H1 (cell line): ENCODE measurements around the gene SIGLEC6. TPM values are rescaled to one million over a fixed set of nuclear protein-coding genes. Genes with fewer than 3 reads are reported as not detected.

Experiments
- CTCF ChIA-PET: fragments of 300-600 bp; sonication (Branson Sonifier 250); formaldehyde crosslinking; loops from one replicate; lab custom pipeline; 2021; ENCODE audit not compliant: partially characterized antibody; lab: Charles Lee
- POLR2A ChIA-PET: fragments of 300-600 bp; sonication (Branson Sonifier 250); formaldehyde crosslinking; loops from one replicate; lab custom pipeline; 2021; ENCODE audit warnings: inconsistent platforms; ENCODE audit not compliant: partially characterized antibody; lab: Charles Lee
- DNase-seq, 2 experiments: peaks; one replicate each; pipeline versions ENCODE4 v3.0.0 to v3.0.0-alpha.2; 2010 to 2022; ENCODE audit warnings: low spot score in 2 of 2, low read depth in 1 of 2, mixed read lengths in 1 of 2
- FAIRE-seq: peaks from 2 replicates; lab custom pipeline; 2011; peaks lifted over from hg19 to GRCh38; lab: Jason Lieb, UNC
- H2AFZ ChIP-seq: 2 replicates; pipeline ENCODE4 v1.8.1; 2012; ENCODE audit warnings: low read length, inconsistent platforms
- H2AK5ac ChIP-seq: 2 replicates; pipeline ENCODE4 v1.6.1; 2013; ENCODE audit warnings: low read depth, low read length
- H2BK120ac ChIP-seq: replicated peaks from 2 replicates; pipeline ENCODE3; 2013; ENCODE audit warnings: low read depth, low read length, inconsistent platforms
- H2BK12ac ChIP-seq: 2 replicates; pipeline ENCODE4 v1.6.1; 2013; ENCODE audit warnings: low read depth, low read length
- H2BK15ac ChIP-seq: 2 replicates; pipeline ENCODE4 v1.6.1; 2013; ENCODE audit warnings: low read length
- H2BK20ac ChIP-seq: 2 replicates; pipeline ENCODE4 v1.6.1; 2013; ENCODE audit warnings: low read length
- H2BK5ac ChIP-seq: 2 replicates; pipeline ENCODE4 v1.6.1; 2013; ENCODE audit warnings: low read depth, low read length
- H3K14ac ChIP-seq: 2 replicates; pipeline ENCODE4 v1.6.1; 2013; ENCODE audit warnings: inconsistent platforms; ENCODE audit not compliant: insufficient read length
- H3K18ac ChIP-seq: 2 replicates; pipeline ENCODE4 v1.6.1; 2013; ENCODE audit warnings: low read length; ENCODE audit errors: extremely low read depth
- H3K23ac ChIP-seq: 2 replicates; pipeline ENCODE4 v1.6.1; 2013; ENCODE audit warnings: inconsistent platforms; ENCODE audit not compliant: insufficient read length
- H3K23me2 ChIP-seq: 2 replicates; pipeline ENCODE4 v1.6.1; 2013; ENCODE audit warnings: low read depth, low read length
- H3K27ac ChIP-seq: 2 replicates; pipeline ENCODE4 v1.6.1; 2011; ENCODE audit warnings: low read depth, low read length, inconsistent platforms
- H3K27me3 ChIP-seq, 4 experiments: replicated peaks in 1 of 4; 1 replicate in 1 of 4; 2 replicates in 3 of 4; pipeline versions ENCODE4 v1.6.1 to v1.8.1; 2011 to 2013; ENCODE audit warnings: low read length in 3 of 4, mild to moderate bottlenecking in 3 of 4, inconsistent platforms in 2 of 4, mixed read lengths in 2 of 4, moderate library complexity in 1 of 4; ENCODE audit not compliant: control insufficient read depth in 3 of 4, insufficient read depth in 3 of 4; ENCODE audit errors: extremely low read depth in 1 of 4
- H3K36me3 ChIP-seq, 4 experiments: 2 replicates each; pipeline versions ENCODE4 v1.6.1 to v1.8.1; 2011 to 2013; ENCODE audit warnings: mild to moderate bottlenecking in 4 of 4, low read length in 3 of 4, moderate library complexity in 2 of 4, control low read depth in 1 of 4, inconsistent platforms in 1 of 4; ENCODE audit not compliant: insufficient read depth in 4 of 4, control insufficient read depth in 2 of 4
- H3K4ac ChIP-seq: replicated peaks from 2 replicates; pipeline ENCODE3; 2013; ENCODE audit warnings: low read length, low read depth, mixed read lengths, inconsistent platforms; ENCODE audit not compliant: insufficient read length
- H3K4me1 ChIP-seq, 4 experiments: replicated peaks in 1 of 4; 1 replicate in 1 of 4; 2 replicates in 3 of 4; pipeline versions ENCODE4 v1.6.1 to v1.8.1; 2011 to 2013; ENCODE audit warnings: low read length in 3 of 4, inconsistent platforms in 2 of 4, mixed read lengths in 1 of 4; ENCODE audit not compliant: insufficient read depth in 4 of 4, control insufficient read depth in 3 of 4
- H3K4me2 ChIP-seq, 2 experiments: 2 replicates each; pipeline versions ENCODE4 v1.6.1 to v1.8.1; 2011 to 2013; ENCODE audit warnings: low read depth in 2 of 2, low read length in 2 of 2, control low read depth in 1 of 2, inconsistent platforms in 1 of 2, mild to moderate bottlenecking in 1 of 2; ENCODE audit not compliant: insufficient read depth in 1 of 2
- H3K4me3 ChIP-seq, 4 experiments: fragments of 200-600, 300-600 bp in 1 of 4; sonication (generic), shearing (Covaris generic), sonication (Bioruptor Twin) in 1 of 4; 2 replicates each; pipeline versions ENCODE4 v1.5.1 to v1.8.1; 2011 to 2016; ENCODE audit warnings: low read length in 4 of 4, low read depth in 3 of 4, control low read depth in 2 of 4, inconsistent platforms in 2 of 4, mild to moderate bottlenecking in 2 of 4, mixed read lengths in 1 of 4, moderate library complexity in 1 of 4; ENCODE audit not compliant: insufficient read depth in 2 of 4; ENCODE audit errors: extremely low read depth in 1 of 4
- H3K56ac ChIP-seq: replicated peaks from 2 replicates; pipeline ENCODE3; 2013; ENCODE audit warnings: low read depth, mild to moderate bottlenecking, mixed read lengths, low read length, inconsistent platforms; ENCODE audit not compliant: insufficient read length
- H3K79me1 ChIP-seq: 2 replicates; pipeline ENCODE4 v1.6.1; 2013; ENCODE audit warnings: low read depth, low read length, control low read depth
- H3K79me2 ChIP-seq, 2 experiments: 2 replicates each; pipeline versions ENCODE4 v1.6.1 to v1.8.1; 2012 to 2013; ENCODE audit warnings: low read length in 2 of 2, mild to moderate bottlenecking in 2 of 2, inconsistent platforms in 1 of 2; ENCODE audit not compliant: insufficient read depth in 2 of 2, control insufficient read depth in 1 of 2
- H3K9ac ChIP-seq, 4 experiments: replicated peaks in 1 of 4; 1 replicate in 1 of 4; 2 replicates in 3 of 4; pipeline versions ENCODE4 v1.6.1 to v1.8.1; 2011 to 2013; ENCODE audit warnings: low read depth in 3 of 4, low read length in 3 of 4, control low read depth in 2 of 4, mild to moderate bottlenecking in 2 of 4, moderate library complexity in 2 of 4, inconsistent platforms in 1 of 4; ENCODE audit errors: extremely low read depth in 1 of 4
- H3K9me3 ChIP-seq, 2 experiments: 2 replicates each; pipeline versions ENCODE4 v1.6.1 to v1.8.1; 2012 to 2013; ENCODE audit warnings: mild to moderate bottlenecking in 2 of 2, moderate library complexity in 2 of 2, control low read depth in 1 of 2, inconsistent platforms in 1 of 2, low read depth in 1 of 2, low read length in 1 of 2, mixed read lengths in 1 of 2; ENCODE audit not compliant: insufficient read depth in 2 of 2
- H4K20me1 ChIP-seq, 2 experiments: replicated peaks in 1 of 2; 2 replicates each; pipeline versions ENCODE3 to v1.8.1; 2011 to 2013; ENCODE audit warnings: inconsistent platforms in 2 of 2, low read length in 2 of 2, mild to moderate bottlenecking in 1 of 2; ENCODE audit not compliant: insufficient read depth in 2 of 2, control insufficient read depth in 1 of 2
- H4K5ac ChIP-seq: 2 replicates; pipeline ENCODE4 v1.6.1; 2013; ENCODE audit warnings: low read length, low read depth, mixed read lengths, inconsistent platforms; ENCODE audit not compliant: insufficient read length
- H4K8ac ChIP-seq: 2 replicates; pipeline ENCODE4 v1.8.0; 2013; ENCODE audit warnings: mild to moderate bottlenecking, moderate library complexity, low read length, inconsistent platforms; ENCODE audit not compliant: insufficient read depth; ENCODE audit errors: extremely low read depth
- H4K91ac ChIP-seq: replicated peaks from 2 replicates; pipeline ENCODE3; 2013; ENCODE audit warnings: low read length, mixed read lengths, inconsistent platforms; ENCODE audit not compliant: insufficient read length
- ASH2L ChIP-seq: fragments of 200-600, 300-600 bp; sonication (generic); IDR thresholded peaks from one replicate; pipeline ENCODE4 v1.7.1; 2017; ENCODE audit warnings: low read length
- BACH1 ChIP-seq: IDR thresholded peaks from 2 replicates; pipeline ENCODE4 v1.6.1; 2012; ENCODE audit warnings: low read length, improper control_type of control experiment
- FOSL1 ChIP-seq: IDR thresholded peaks from 2 replicates; pipeline ENCODE4 v1.6.1; 2011; ENCODE audit warnings: mild to moderate bottlenecking, low read depth, low read length, moderate library complexity; ENCODE audit not compliant: insufficient read depth
- JUND ChIP-seq: IDR thresholded peaks from 2 replicates; pipeline ENCODE4 v1.6.1; 2011; ENCODE audit warnings: mild to moderate bottlenecking, improper control_type of control experiment, low read length
- KDM5A ChIP-seq: fragments of 200-600 bp; IDR thresholded peaks from 2 replicates; pipeline ENCODE4 v1.7.1; 2012; ENCODE audit warnings: mild to moderate bottlenecking, low read length, inconsistent platforms, mixed read lengths
- NRF1 ChIP-seq: IDR thresholded peaks from 2 replicates; pipeline ENCODE4 v1.6.1; 2011; ENCODE audit warnings: mild to moderate bottlenecking, low read depth, low read length, improper control_type of control experiment
- whole genome bisulfite sequencing, 2 experiments: shearing (Covaris generic) in 1 of 2; methylation state at CpG; one replicate each; pipeline versions ENCODE4 v1.1.6 to v1.1.7; 2013 to 2015; ENCODE audit warnings: low lambda C conversion rate in 2 of 2, mixed read lengths in 2 of 2, inconsistent platforms in 1 of 2, low coverage in 1 of 2, missing lambda C conversion rate in 1 of 2; ENCODE audit not compliant: insufficient replicate concordance in 2 of 2, insufficient coverage in 1 of 2, insufficient read length in 1 of 2; ENCODE audit errors: extremely low coverage in 1 of 2, missing lambda C conversion rate in 1 of 2; 5-methylcytosine and 5-hydroxymethylcytosine counted together
- polyA plus RNA-seq, 7 experiments: library from polyadenylated mRNA; depleted of rRNA in 3 of 7; stranded (reverse) in 5 of 7; unstranded in 2 of 7; fragments of >200 nt in 5 of 7; fragments of 200-250 nt in 2 of 7; gene quantifications; 1 replicate in 5 of 7; 2 replicates in 1 of 7; 4 replicates in 1 of 7; pipeline versions ENCODE4 v1.2.1 to v1.2.3, GENCODE V29; 2011 to 2013; ENCODE audit warnings: missing spikeins in 2 of 7, mixed read lengths in 2 of 7
- total RNA-seq: library from RNA; stranded (reverse); fragmentation: NEBNext Ultra II Directional; extraction: Animal tissue kit (Norgen Biotek cat#: 25700); gene quantifications from 2 replicates; pipeline ENCODE4 v1.2.1, GENCODE V29; 2021

The SIGLEC6 gene
- total and polyA plus RNA-seq, 2 of the 8 experiments (the other 6 are each of a cell fraction or from before 2014, with no cell fraction given): 0.05 TPM; not detected in 1

GRCh38 chr19:51501594-51502263, 29.7 kb downstream of the SIGLEC6 start, which contains the start of gene SIGLEC12:
Gene SIGLEC12 (minus strand): TSS chr19:51501800. CDS start chr19:51501733, 67 bp downstream.
- no peak within 1 kb of the TSS for H3K56ac ChIP-seq
- no peak within 1 kb of the TSS for H2AFZ ChIP-seq
- H3K18ac ChIP-seq: no peak within 1 kb of the TSS
- DNase-seq: no peak
- no peak within 1 kb of the TSS for H3K9ac ChIP-seq
- no peaks in the 10 kb centered on the region for H3K36me3 ChIP-seq
- ChIA-PET CTCF (interaction anchor here (0.8 to 1.0 kb wide), 3 partner anchors 12 to 49 kb away, joined by 3 read pairs; no protein-coding TSS in a partner anchor), POLR2A (no interaction called here)
- H2BK120ac ChIP-seq: no peak within 1 kb of the TSS
- H3K14ac ChIP-seq: no peak within 1 kb of the TSS
- H3K4ac ChIP-seq: no peak within 1 kb of the TSS
- no peaks in the 10 kb centered on the region for H3K23me2 ChIP-seq
- H3K27ac ChIP-seq: no peak within 1 kb of the TSS
- no peak within 1 kb of the TSS for H3K4me2 ChIP-seq
- no peak within 1 kb of the TSS for H2BK15ac ChIP-seq
- H3K9me3 ChIP-seq: peaks cover 68 to 88% of the 10 kb centered on the region in 2 experiments
- no peak within 1 kb of the TSS for H2AK5ac ChIP-seq
- H2BK20ac ChIP-seq: no peak within 1 kb of the TSS
- FAIRE-seq: no peak
- H4K91ac ChIP-seq: no peak within 1 kb of the TSS
- no peaks in the 10 kb centered on the region for H3K79me1 ChIP-seq
- H3K23ac ChIP-seq: no peak within 1 kb of the TSS
- no peaks in the 10 kb centered on the region for H3K27me3 ChIP-seq
- no peak for TF ChIP-seq KDM5A
- TF ChIP-seq ASH2L: no peak
- TF ChIP-seq BACH1: no peak
- no peak for TF ChIP-seq JUND
- no peak for TF ChIP-seq FOSL1
- no peak for TF ChIP-seq NRF1
- TF ChIP-seq, all 59 proteins: peak for 0
- WGBS, 2 experiments: 83% methylated on average over 10 of the region's 12 CpGs; no CpG with 5 or more reads in 1 of the 2 experiments
- Histone ChIP-seq H4K8ac (no peak within 1 kb of the TSS), H3K4me1 (no peaks in the 10 kb centered on the region), H2BK5ac (no peak within 1 kb of the TSS), H2BK12ac (no peak within 1 kb of the TSS), H3K79me2 (no peaks in the 10 kb centered on the region), H3K4me3 (no peak within 1 kb of the TSS), H4K20me1 (no peaks in the 10 kb centered on the region), H4K5ac (no peak within 1 kb of the TSS)
